Fibroblast of upper back skin (primary cell): ENCODE data around the gene TYROBP.

Experiments
- DNase-seq: peaks from one replicate; pipeline ENCODE4 v3.0.0-alpha.2; 2013

Gene TYROBP

GRCh38 chr19:35869327-35870123, 38.6 kb downstream of the TYROBP start:
- DNase-seq, result peak; percentile 52

GRCh38 chr19:35868823-35869326, 39.2 kb downstream of the TYROBP start:
- DNase-seq, result no peak

GRCh38 chr19:35868172-35868822, 39.8 kb downstream of the TYROBP start, which contains the start of gene APLP1:
Gene APLP1, plus strand, starts transcription at chr19:35868574. Its CDS starts 63 bp downstream, at chr19:35868637.
- peak; percentile 28 for DNase-seq

GRCh38 chr19:35863018-35863417, 45.1 kb downstream of the TYROBP start:
- DNase-seq, result no peak

- no peak for DNase-seq
Measured at GRCh38 chr19:35862528-35862927, 45.6 kb downstream of the TYROBP start.

- DNase-seq, result no peak
Measured at GRCh38 chr19:35861640-35862160, 46.4 kb downstream of the TYROBP start.

- DNase-seq, result no peak
Measured at GRCh38 chr19:35860818-35861639, 47.1 kb downstream of the TYROBP start.

- DNase-seq, result no peak
Measured at GRCh38 chr19:35860436-35860817, 47.7 kb downstream of the TYROBP start.

- no peak for DNase-seq
Measured at GRCh38 chr19:35859414-35859813, 48.7 kb downstream of the TYROBP start.

- DNase-seq, result no peak
Measured at GRCh38 chr19:35858311-35858710, 49.8 kb downstream of the TYROBP start.

GRCh38 chr19:35856546-35857149, 51.4 kb downstream of the TYROBP start, which contains the start of gene KIRREL2:
Gene KIRREL2, plus strand, starts transcription at chr19:35856911. Its CDS starts 209 bp downstream, at chr19:35857120.
- DNase-seq, result no peak
